OCI-LY7 (cell line): ENCODE data around the gene GALNT17. TPM values are rescaled to one million over a fixed set of nuclear protein-coding genes. Genes with fewer than 3 reads are reported as not detected.

ENCODE experiments used
- BruUV-seq: library from RNA; stranded (reverse); fragments of 400-500 nt; replicated peaks from 2 replicates; lab custom pipeline; 2021; lab: Mats Ljungman, UMichigan
- CTCF ChIA-PET: fragments of 300-600 bp; sonication (Branson Sonifier 250); formaldehyde crosslinking; loops from one replicate; lab custom pipeline; 2022; ENCODE audit warnings: antibody characterized with exemption; ENCODE audit not compliant: unreplicated experiment; lab: Charles Lee
- POLR2A ChIA-PET: fragments of 300-600 bp; sonication (Branson Sonifier 250); formaldehyde crosslinking; loops from one replicate; lab custom pipeline; 2022; ENCODE audit warnings: antibody characterized with exemption; lab: Charles Lee
- DNase-seq: peaks from one replicate; pipeline ENCODE4 v3.0.0-alpha.2; 2015; ENCODE audit warnings: low spot score
- H2AFZ ChIP-seq: fragments of 200-600 bp; sonication (generic), shearing (Covaris generic); 2 replicates; pipeline ENCODE4 v1.6.1; 2014; ENCODE audit warnings: mild to moderate bottlenecking, antibody characterized with exemption, low read length, moderate library complexity
- H3K27ac ChIP-seq: fragments of 200-600 bp; sonication (generic); 2 replicates; pipeline ENCODE4 v1.5.1; 2014; ENCODE audit warnings: mixed run types, low read depth, mild to moderate bottlenecking, moderate library complexity, low read length, inconsistent platforms; ENCODE audit not compliant: poor library complexity, severe bottlenecking
- H3K36me3 ChIP-seq: fragments of 200-600 bp; sonication (generic); 2 replicates; pipeline ENCODE4 v1.6.1; 2014; ENCODE audit warnings: mild to moderate bottlenecking, antibody characterized with exemption, low read length, moderate library complexity, mixed read lengths; ENCODE audit not compliant: insufficient read depth
- H3K4me1 ChIP-seq: fragments of 200-600 bp; sonication (generic); 2 replicates; pipeline ENCODE4 v1.5.1; 2014; ENCODE audit warnings: mild to moderate bottlenecking, low read length; ENCODE audit not compliant: insufficient read depth, poor library complexity, severe bottlenecking
- H3K4me2 ChIP-seq: fragments of 200-600 bp; sonication (generic); 2 replicates; pipeline ENCODE4 v1.6.1; 2014; ENCODE audit warnings: mild to moderate bottlenecking, low read length
- H3K4me3 ChIP-seq: fragments of 200-600 bp; sonication (generic); 2 replicates; pipeline ENCODE4 v1.5.1; 2014; ENCODE audit warnings: mild to moderate bottlenecking, low read depth, low read length; ENCODE audit not compliant: poor library complexity, severe bottlenecking
- H3K79me2 ChIP-seq: fragments of 200-600 bp; sonication (generic); 2 replicates; pipeline ENCODE4 v1.6.1; 2016; ENCODE audit warnings: low read depth, mild to moderate bottlenecking, low read length, moderate library complexity, mixed read lengths; ENCODE audit not compliant: insufficient read depth
- H3K9me2 ChIP-seq: fragments of 200-600 bp; sonication (generic); 2 replicates; pipeline ENCODE4 v1.6.1; 2016; ENCODE audit warnings: mild to moderate bottlenecking, low read length, mixed read lengths; ENCODE audit not compliant: insufficient read depth
- H3K9me3 ChIP-seq: fragments of 200-600 bp; sonication (generic); 2 replicates; pipeline ENCODE4 v1.6.1; 2014; ENCODE audit warnings: mild to moderate bottlenecking, mixed run types, low read length, mixed read lengths
- H4K20me1 ChIP-seq: fragments of 200-600 bp; sonication (generic); 2 replicates; pipeline ENCODE4 v1.6.1; 2014; ENCODE audit warnings: mild to moderate bottlenecking, antibody characterized with exemption, low read length, moderate library complexity, mixed read lengths; ENCODE audit not compliant: insufficient read depth
- EZH2phosphoT487 ChIP-seq: fragments of 200-600 bp; sonication (generic); IDR thresholded peaks from 2 replicates; pipeline ENCODE4 v1.6.1; 2018; ENCODE audit warnings: low read depth, borderline replicate concordance, mild to moderate bottlenecking, mixed run types, antibody characterized with exemption, low read length, moderate library complexity, mixed read lengths
- intact Hi-C: fragments of 100-400 bp; cut with micrococcal nuclease; formaldehyde crosslinking; loops from one replicate; pipeline ENCODE4 v1.10.0; 2022; ENCODE audit not compliant: unreplicated experiment
- total RNA-seq, 2 experiments: library from RNA; depleted of rRNA in 1 of 2; stranded (reverse); fragments of >200 nt in 1 of 2; shearing (Covaris generic) in 1 of 2; gene quantifications; 2 replicates each; pipeline ENCODE4 v1.2.3, GENCODE V29; 2014 to 2022
- TF ChIP-seq, protein P1 (sequence below): fragments of 200-600 bp; sonication (generic); conservative IDR thresholded peaks from 2 replicates; pipeline ENCODE4 v1.5.1; 2014; ENCODE audit warnings: mild to moderate bottlenecking, antibody characterized with exemption, low read length, moderate library complexity, mixed read lengths

GALNT17 gene
- total RNA-seq, 2 experiments from 2014 or later, result not detected

DNA sequence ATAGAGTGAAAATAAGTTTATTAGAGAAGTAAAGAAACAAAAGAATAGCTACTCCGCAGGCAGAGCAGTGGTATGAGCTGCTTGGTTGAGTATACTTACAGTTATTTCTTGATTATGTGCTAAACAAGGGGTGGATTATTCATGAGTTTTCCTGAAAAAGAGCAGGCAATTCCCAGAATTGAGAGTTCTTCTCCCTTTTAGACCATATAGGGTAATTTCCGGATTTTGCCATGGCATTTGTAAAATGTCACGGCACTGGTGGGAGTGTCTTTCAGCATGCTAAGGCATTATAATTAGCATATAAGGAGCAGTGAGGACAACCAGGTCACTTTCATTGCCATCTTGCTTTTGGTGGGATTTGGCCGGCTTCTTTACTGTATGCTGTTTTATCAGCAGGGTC lies 25.7 kb upstream of the GALNT17 start:
- ChIA-PET CTCF (no interaction called here), POLR2A (no interaction called here)
- no peak for DNase-seq
- Histone ChIP-seq H3K27ac (no peak overlapping the region), H3K36me3 (no peaks in the 10 kb centered on the region), H3K79me2 (no peaks in the 10 kb centered on the region), H3K4me1 (no peaks in the 10 kb centered on the region), H3K4me3 (no peak overlapping the region), H3K4me2 (no peak overlapping the region), H2AFZ (no peak overlapping the region), H4K20me1 (no peaks in the 10 kb centered on the region), H3K9me3 (no peaks in the 10 kb centered on the region), H3K9me2 (no peaks in the 10 kb centered on the region)
- intact Hi-C loops, result no loop called here
- no peak for TF ChIP-seq EZH2phosphoT487
- TF ChIP-seq, protein P1, sequence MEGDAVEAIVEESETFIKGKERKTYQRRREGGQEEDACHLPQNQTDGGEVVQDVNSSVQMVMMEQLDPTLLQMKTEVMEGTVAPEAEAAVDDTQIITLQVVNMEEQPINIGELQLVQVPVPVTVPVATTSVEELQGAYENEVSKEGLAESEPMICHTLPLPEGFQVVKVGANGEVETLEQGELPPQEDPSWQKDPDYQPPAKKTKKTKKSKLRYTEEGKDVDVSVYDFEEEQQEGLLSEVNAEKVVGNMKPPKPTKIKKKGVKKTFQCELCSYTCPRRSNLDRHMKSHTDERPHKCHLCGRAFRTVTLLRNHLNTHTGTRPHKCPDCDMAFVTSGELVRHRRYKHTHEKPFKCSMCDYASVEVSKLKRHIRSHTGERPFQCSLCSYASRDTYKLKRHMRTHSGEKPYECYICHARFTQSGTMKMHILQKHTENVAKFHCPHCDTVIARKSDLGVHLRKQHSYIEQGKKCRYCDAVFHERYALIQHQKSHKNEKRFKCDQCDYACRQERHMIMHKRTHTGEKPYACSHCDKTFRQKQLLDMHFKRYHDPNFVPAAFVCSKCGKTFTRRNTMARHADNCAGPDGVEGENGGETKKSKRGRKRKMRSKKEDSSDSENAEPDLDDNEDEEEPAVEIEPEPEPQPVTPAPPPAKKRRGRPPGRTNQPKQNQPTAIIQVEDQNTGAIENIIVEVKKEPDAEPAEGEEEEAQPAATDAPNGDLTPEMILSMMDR, result no peak
- no TSS peak for BruUV-seq

DNA sequence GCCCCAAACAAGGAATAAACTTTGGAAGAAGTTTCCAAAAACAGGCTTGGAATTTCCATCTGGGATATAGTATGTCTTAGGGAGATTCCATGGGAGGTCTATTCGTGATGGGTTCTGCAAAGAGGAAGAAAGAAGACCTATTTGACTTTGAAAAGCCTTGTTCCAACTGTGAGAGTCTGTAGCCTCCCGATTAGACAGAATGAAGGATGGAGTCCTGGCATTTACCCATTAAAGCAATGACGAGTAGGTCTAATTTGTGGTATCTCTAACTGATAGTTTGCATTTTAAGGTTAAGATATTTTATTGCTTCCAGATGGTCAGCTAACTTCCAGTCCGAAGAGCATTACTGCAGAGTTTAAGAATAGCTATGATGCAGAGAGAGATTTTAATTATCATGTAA lies 19.5 kb upstream of the GALNT17 start:
- no peak overlapping the region for H3K27ac ChIP-seq
- ChIA-PET CTCF (no interaction called here), POLR2A (no interaction called here)
- no peaks in the 10 kb centered on the region for H3K9me2 ChIP-seq
- H3K79me2 ChIP-seq, result no peaks in the 10 kb centered on the region
- no peaks in the 10 kb centered on the region for H3K36me3 ChIP-seq
- H3K4me2 ChIP-seq, result no peak overlapping the region
- DNase-seq, result no peak
- no TSS peak for BruUV-seq
- intact Hi-C loops, result no loop called here
- H3K4me3 ChIP-seq, result no peak overlapping the region
- H3K9me3 ChIP-seq, result no peaks in the 10 kb centered on the region
- H2AFZ ChIP-seq, result no peak overlapping the region
- H4K20me1 ChIP-seq, result no peaks in the 10 kb centered on the region
- TF ChIP-seq, protein P1, result no peak
- TF ChIP-seq EZH2phosphoT487, result no peak
- H3K4me1 ChIP-seq, result no peaks in the 10 kb centered on the region

DNA sequence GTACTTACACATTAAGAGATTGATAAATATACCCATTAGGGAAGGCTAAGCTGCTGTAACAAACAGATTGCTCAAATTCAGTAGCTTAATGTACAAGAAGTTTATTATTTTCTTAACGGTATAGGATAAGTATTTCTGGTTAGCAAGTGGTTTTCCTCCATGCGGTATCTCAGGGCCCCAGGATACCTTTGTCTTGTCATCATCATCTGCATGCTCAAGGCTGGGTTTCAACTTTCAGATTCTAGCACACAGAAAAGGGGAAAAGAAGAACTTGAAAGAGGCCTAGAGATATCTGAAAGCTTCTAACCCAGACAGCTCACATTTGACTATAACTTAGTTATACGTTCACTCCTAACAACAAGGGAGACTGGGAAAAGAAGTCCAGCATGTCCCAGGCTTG lies 11.8 kb upstream of the GALNT17 start:
- H3K36me3 ChIP-seq, result no peaks in the 10 kb centered on the region
- ChIA-PET POLR2A (no interaction called here), CTCF (no interaction called here)
- no peaks in the 10 kb centered on the region for H4K20me1 ChIP-seq
- no peak overlapping the region for H3K4me2 ChIP-seq
- H3K9me2 ChIP-seq, result no peaks in the 10 kb centered on the region
- no TSS peak for BruUV-seq
- intact Hi-C loops, result no loop called here
- no peak for DNase-seq
- no peak overlapping the region for H3K27ac ChIP-seq
- no peaks in the 10 kb centered on the region for H3K4me1 ChIP-seq
- no peaks in the 10 kb centered on the region for H3K9me3 ChIP-seq
- no peaks in the 10 kb centered on the region for H3K79me2 ChIP-seq
- no peak overlapping the region for H2AFZ ChIP-seq
- no peak overlapping the region for H3K4me3 ChIP-seq
- TF ChIP-seq, protein P1, result no peak
- no peak for TF ChIP-seq EZH2phosphoT487
